Neuronal stem cell (in vitro differentiated cells): ENCODE data around the gene MERTK.
A peak's percentile ranks its signal among the peaks of the same experiment; 100 is the strongest.
"Not testable (repeated sequence)": the region's sequence is repeated elsewhere in the genome, so short reads cannot be mapped to it uniquely, and the experiment has no call there.

Experiments
- DNase-seq: peaks from one replicate; pipeline ENCODE4 v3.0.0-alpha.2; 2013; ENCODE audit warnings: low spot score
- H2AFZ ChIP-seq: one replicate; pipeline ENCODE4 v1.6.1; 2013; ENCODE audit warnings: mild to moderate bottlenecking, low read length, inconsistent platforms
- H2AK5ac ChIP-seq: 2 replicates; pipeline ENCODE4 v1.6.1; 2013; ENCODE audit warnings: low read depth, mild to moderate bottlenecking, inconsistent platforms, low read length, moderate library complexity, mixed read lengths
- H2BK120ac ChIP-seq: 2 replicates; pipeline ENCODE4 v1.6.1; 2013; ENCODE audit warnings: low read depth, mild to moderate bottlenecking, inconsistent platforms, low read length, moderate library complexity, mixed read lengths
- H2BK12ac ChIP-seq: one replicate; pipeline ENCODE4 v1.6.1; 2013; ENCODE audit warnings: low read length, inconsistent platforms
- H2BK15ac ChIP-seq: 2 replicates; pipeline ENCODE4 v1.6.1; 2013; ENCODE audit warnings: mild to moderate bottlenecking, low read length, inconsistent platforms, mixed read lengths
- H2BK5ac ChIP-seq: one replicate; pipeline ENCODE4 v1.6.1; 2013; ENCODE audit warnings: inconsistent platforms, mild to moderate bottlenecking, low read length, moderate library complexity
- H3K14ac ChIP-seq: one replicate; pipeline ENCODE4 v1.6.1; 2013; ENCODE audit warnings: low read length, inconsistent platforms
- H3K18ac ChIP-seq: 2 replicates; pipeline ENCODE4 v1.6.1; 2013; ENCODE audit warnings: low read length, inconsistent platforms
- H3K23ac ChIP-seq: 2 replicates; pipeline ENCODE4 v1.6.1; 2013; ENCODE audit warnings: low read depth, mild to moderate bottlenecking, mixed read lengths, low read length, inconsistent platforms; ENCODE audit not compliant: poor library complexity
- H3K27ac ChIP-seq: replicated peaks from 3 replicates; pipeline ENCODE4 v1.5.1; 2013; ENCODE audit warnings: low read length, inconsistent platforms
- H3K27me3 ChIP-seq, 3 experiments: 2 replicates each; pipeline ENCODE4 v1.6.1; 2013; ENCODE audit warnings: low read length in 3 of 3, mild to moderate bottlenecking in 2 of 3, inconsistent platforms in 1 of 3, low read depth in 1 of 3, mixed read lengths in 1 of 3, moderate library complexity in 1 of 3; ENCODE audit not compliant: control insufficient read depth in 3 of 3, insufficient read depth in 3 of 3
- H3K36me3 ChIP-seq, 2 donors: replicated peaks in 1 of 2; 2 replicates each; pipeline ENCODE4 v1.6.1; 2013; ENCODE audit warnings: low read length in 2 of 2; ENCODE audit not compliant: control insufficient read depth in 2 of 2, insufficient read depth in 2 of 2
- H3K4ac ChIP-seq: 2 replicates; pipeline ENCODE4 v1.6.1; 2013; ENCODE audit warnings: inconsistent platforms, mild to moderate bottlenecking, low read length, moderate library complexity
- H3K4me1 ChIP-seq, 2 donors: 1 replicate in 1 of 2; 2 replicates in 1 of 2; pipeline ENCODE4 v1.6.1; 2013; ENCODE audit warnings: low read length in 2 of 2, low read depth in 1 of 2; ENCODE audit not compliant: control insufficient read depth in 2 of 2, insufficient read depth in 1 of 2
- H3K4me2 ChIP-seq: one replicate; pipeline ENCODE4 v1.6.1; 2013; ENCODE audit warnings: mild to moderate bottlenecking, low read length, inconsistent platforms; ENCODE audit not compliant: insufficient read depth, poor library complexity, severe bottlenecking
- H3K4me3 ChIP-seq, 2 donors: 2 replicates each; pipeline ENCODE4 v1.5.1; 2013; ENCODE audit warnings: low read length in 2 of 2, mild to moderate bottlenecking in 2 of 2, inconsistent platforms in 1 of 2, moderate library complexity in 1 of 2
- H3K79me1 ChIP-seq: one replicate; pipeline ENCODE4 v1.6.1; 2013; ENCODE audit warnings: low read depth, mild to moderate bottlenecking, inconsistent platforms, low read length, moderate library complexity
- H3K9ac ChIP-seq: one replicate; pipeline ENCODE4 v1.6.1; 2013; ENCODE audit warnings: mild to moderate bottlenecking, low read depth, low read length, inconsistent platforms; ENCODE audit not compliant: poor library complexity
- H3K9me3 ChIP-seq, 2 donors: replicated peaks in 1 of 2; 2 replicates each; pipeline versions ENCODE3 to v1.6.1; 2013; ENCODE audit warnings: low read length in 2 of 2, mild to moderate bottlenecking in 2 of 2, inconsistent platforms in 1 of 2, low read depth in 1 of 2, mixed read lengths in 1 of 2, moderate library complexity in 1 of 2; ENCODE audit not compliant: control insufficient read depth in 2 of 2, insufficient read depth in 1 of 2
- H4K8ac ChIP-seq: one replicate; pipeline ENCODE4 v1.6.1; 2013; ENCODE audit warnings: low read depth, mild to moderate bottlenecking, inconsistent platforms, low read length, moderate library complexity
- H4K91ac ChIP-seq: one replicate; pipeline ENCODE4 v1.6.1; 2013; ENCODE audit warnings: low read length, low read depth, mild to moderate bottlenecking, inconsistent platforms; ENCODE audit not compliant: poor library complexity
- WGBS, 2 donors: extraction: QIAGEN DNeasy Blood & Tissue Kit; methylation state at CpG; one replicate each; pipeline ENCODE4 v1.1.7; 2013; ENCODE audit warnings: missing lambda C conversion rate in 2 of 2, mixed read lengths in 1 of 2; ENCODE audit not compliant: insufficient read length in 2 of 2, insufficient replicate concordance in 1 of 2; ENCODE audit errors: extremely low coverage in 2 of 2; 5-methylcytosine and 5-hydroxymethylcytosine counted together

Gene MERTK

DNA sequence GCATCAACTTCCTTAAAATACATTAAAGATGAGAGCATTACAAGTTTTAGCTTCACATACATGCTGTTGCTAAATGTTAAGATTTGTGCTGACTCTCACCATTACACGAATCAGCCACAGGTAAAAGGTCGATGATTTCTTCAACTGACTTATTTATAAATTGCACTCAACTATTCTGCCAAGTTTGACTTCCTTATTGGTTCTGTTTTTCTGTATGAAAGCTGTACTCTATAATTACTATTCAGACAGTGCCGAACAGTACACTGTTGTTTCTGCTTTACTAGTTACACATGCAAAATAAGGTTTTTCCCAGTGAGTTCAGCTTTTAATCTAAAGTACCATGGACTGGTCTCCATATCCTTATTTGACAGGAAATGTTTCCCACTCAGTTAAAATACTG lies 33.3 kb upstream of the MERTK start:
- H2BK12ac ChIP-seq, H3K79me1 ChIP-seq, H2AK5ac ChIP-seq, H2BK5ac ChIP-seq, H3K4me2 ChIP-seq, H3K27me3 ChIP-seq, DNase-seq, H2BK120ac ChIP-seq, H4K91ac ChIP-seq, H3K4ac ChIP-seq, H2AFZ ChIP-seq, H2BK15ac ChIP-seq, H3K14ac ChIP-seq, H4K8ac ChIP-seq, H3K4me3 ChIP-seq, H3K23ac ChIP-seq, H3K9ac ChIP-seq, H3K4me1 ChIP-seq, H3K27ac ChIP-seq, H3K18ac ChIP-seq, H3K9me3 ChIP-seq: not testable (repeated sequence)
- H3K36me3 ChIP-seq, result peaks cover 1 to 43% of the 10 kb centered on the region in 2 donors
- WGBS, 2 donors, result no CpG with 5 or more reads among the region's 3 CpGs

DNA sequence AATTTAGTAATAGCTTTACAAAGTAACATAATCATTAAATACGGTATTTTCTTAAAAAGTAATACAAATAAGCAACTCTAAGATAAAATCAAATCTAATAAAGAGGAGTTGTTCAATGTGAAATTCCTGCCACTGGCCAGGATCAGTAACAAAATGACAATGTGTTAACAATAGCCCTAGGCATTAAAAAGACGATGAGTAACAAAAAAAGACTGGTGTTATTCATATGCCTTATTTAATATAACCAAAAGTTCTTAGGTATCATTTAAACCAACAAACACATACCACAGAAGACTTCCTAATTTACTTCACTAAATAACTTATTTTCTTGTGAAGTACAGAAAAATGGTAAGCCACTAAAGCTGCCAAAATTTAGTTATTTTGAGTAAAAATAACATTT lies 25.6 kb upstream of the MERTK start:
- not testable (repeated sequence) for H4K91ac ChIP-seq, H3K27me3 ChIP-seq, H2BK12ac ChIP-seq, H3K79me1 ChIP-seq, H2BK120ac ChIP-seq, H4K8ac ChIP-seq, H2AFZ ChIP-seq, H3K14ac ChIP-seq, H3K4me1 ChIP-seq, H2BK5ac ChIP-seq, H2BK15ac ChIP-seq, H3K9me3 ChIP-seq, H3K4me2 ChIP-seq, H3K27ac ChIP-seq, H3K4ac ChIP-seq, H3K4me3 ChIP-seq, H3K18ac ChIP-seq, H3K9ac ChIP-seq, DNase-seq, H2AK5ac ChIP-seq, H3K23ac ChIP-seq
- peaks cover 2 to 68% of the 10 kb centered on the region in 2 donors for H3K36me3 ChIP-seq
- WGBS, 2 donors, result no CpG with 5 or more reads among the region's 2 CpGs

DNA sequence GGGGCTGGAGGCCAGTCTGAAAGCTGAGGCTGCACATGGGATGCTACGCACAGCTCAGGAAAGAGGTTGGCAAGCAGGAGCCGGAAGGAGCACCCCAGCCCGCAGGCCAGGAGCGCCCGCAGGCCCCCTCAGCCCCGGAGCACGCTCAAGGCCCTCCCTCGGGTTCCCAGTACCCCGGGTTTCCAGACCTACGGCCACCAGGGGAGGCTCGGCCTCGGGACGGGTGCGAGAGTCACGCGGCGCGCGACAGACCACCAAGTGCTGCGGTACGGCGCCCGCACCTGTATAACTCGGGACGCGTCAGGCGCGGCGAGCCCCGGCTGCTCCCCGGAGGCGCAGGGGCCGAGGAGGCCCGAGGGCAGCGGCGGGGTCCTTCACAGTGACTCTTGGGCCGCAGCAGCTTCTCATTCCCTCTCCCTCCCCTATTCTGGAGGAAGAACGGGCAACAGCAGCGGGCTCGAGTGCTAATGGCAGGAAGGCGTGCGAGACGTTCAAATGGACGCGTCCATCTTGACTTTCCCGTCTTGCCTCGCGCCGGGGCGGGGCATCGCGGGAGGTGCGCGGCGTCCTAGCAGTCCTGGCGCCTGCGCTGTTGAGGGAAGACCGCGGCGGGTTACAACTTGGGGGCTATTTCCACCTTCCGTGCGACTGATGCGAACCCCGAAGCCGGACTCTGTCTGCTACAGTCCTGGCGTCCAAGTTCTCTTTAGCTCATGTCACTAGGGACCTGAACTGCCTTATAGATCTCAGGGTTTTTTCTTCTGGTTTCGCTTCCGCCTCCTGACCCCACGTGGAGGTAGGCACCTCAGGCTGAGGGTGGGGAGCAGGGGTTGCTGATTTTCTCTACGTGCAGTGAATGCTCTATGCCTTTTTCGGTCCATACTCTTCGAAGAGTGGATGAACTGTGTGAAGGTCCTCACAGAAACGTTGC lies 14.5 kb upstream of the MERTK start, which contains the start of gene ANAPC1:
TSS of gene ANAPC1 (minus strand) at position 533 of the 931 bp plus-strand sequence. CDS start 3,368 bp downstream, outside the sequence.
- no peak within 1 kb of the TSS for H2AK5ac ChIP-seq
- H3K27ac ChIP-seq, result peak within 1 kb of the TSS; percentile 78
- H3K27me3 ChIP-seq, result no peaks in the 10 kb centered on the region
- peak within 1 kb of the TSS; percentile 88 for H3K18ac ChIP-seq
- peak within 1 kb of the TSS; percentile 95 for H3K4me2 ChIP-seq
- peaks cover 3% of the 10 kb centered on the region for H3K79me1 ChIP-seq
- H3K4me1 ChIP-seq, result no peaks in the 10 kb centered on the region
- H3K4me3 ChIP-seq, result peak within 1 kb of the TSS; percentile 69 to 99
- WGBS, 2 donors, result no CpG with 5 or more reads among the region's 73 CpGs
- H2BK12ac ChIP-seq, result no peak within 1 kb of the TSS
- H2BK120ac ChIP-seq, result peak within 1 kb of the TSS; percentile 31
- H3K9ac ChIP-seq, result peak within 1 kb of the TSS; percentile 93
- peak within 1 kb of the TSS; percentile 96 for H3K23ac ChIP-seq
- H3K4ac ChIP-seq, result no peak within 1 kb of the TSS
- no peaks in the 10 kb centered on the region for H3K9me3 ChIP-seq
- no peak within 1 kb of the TSS for H2BK15ac ChIP-seq
- DNase-seq, result peak; percentile 77
- no peak within 1 kb of the TSS for H4K91ac ChIP-seq
- H2AFZ ChIP-seq, result peak within 1 kb of the TSS; percentile 87
- peak within 1 kb of the TSS; percentile 43 for H4K8ac ChIP-seq
- H2BK5ac ChIP-seq, result peak within 1 kb of the TSS; percentile 75
- peaks cover 0 to 25% of the 10 kb centered on the region in 2 donors for H3K36me3 ChIP-seq
- H3K14ac ChIP-seq, result peak within 1 kb of the TSS; percentile 100

DNA sequence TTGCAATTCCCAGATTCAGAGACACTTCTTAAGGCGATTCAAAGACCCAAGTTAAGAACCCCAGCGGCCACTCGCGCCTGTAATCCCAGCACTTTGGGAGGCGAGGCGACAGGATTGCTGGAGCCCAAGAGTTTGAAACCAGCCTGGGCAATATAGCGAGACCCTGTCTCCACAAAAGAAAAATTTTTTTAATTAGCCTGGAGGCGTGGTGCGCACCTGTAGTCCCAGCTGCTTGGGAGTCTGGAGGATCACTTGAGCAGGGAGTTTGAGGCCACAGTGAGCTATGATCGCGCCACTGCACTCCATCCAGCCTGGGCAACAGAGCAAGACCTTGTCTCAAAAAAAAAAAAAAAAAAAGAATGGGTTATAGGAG lies 13.8 kb upstream of the MERTK start:
- peak overlapping the region; percentile 87 for H2AFZ ChIP-seq
- no peak overlapping the region for H4K91ac ChIP-seq
- no peak for DNase-seq
- H3K36me3 ChIP-seq, result peaks cover 0 to 20% of the 10 kb centered on the region in 2 donors
- peak overlapping the region; percentile 69 to 99 for H3K4me3 ChIP-seq
- H2BK5ac ChIP-seq, result peak overlapping the region; percentile 75
- H2BK12ac ChIP-seq, result no peak overlapping the region
- no peak overlapping the region for H2AK5ac ChIP-seq
- H3K9me3 ChIP-seq, result no peaks in the 10 kb centered on the region
- no peak overlapping the region for H4K8ac ChIP-seq
- no peak overlapping the region for H2BK120ac ChIP-seq
- H3K23ac ChIP-seq, result peak overlapping the region; percentile 96
- H3K4me1 ChIP-seq, result no peaks in the 10 kb centered on the region
- peak overlapping the region; percentile 86 for H3K9ac ChIP-seq
- H3K14ac ChIP-seq, result peak overlapping the region; percentile 100
- peaks cover 3% of the 10 kb centered on the region for H3K79me1 ChIP-seq
- H3K27me3 ChIP-seq, result no peaks in the 10 kb centered on the region
- no peak overlapping the region for H2BK15ac ChIP-seq
- no peak overlapping the region for H3K4ac ChIP-seq
- H3K4me2 ChIP-seq, result peak overlapping the region; percentile 95
- no CpG with 5 or more reads among the region's 11 CpGs for WGBS, 2 donors
- no peak overlapping the region for H3K18ac ChIP-seq
- peak overlapping the region; percentile 65 for H3K27ac ChIP-seq
